HG03460 (cell line): ENCODE measurements around the gene RBM20.
A peak's percentile ranks its signal among the peaks of the same experiment; 100 is the strongest.

ENCODE experiments used
- ATAC-seq: cut with Tn5 transposase; IDR thresholded peaks from one replicate; pipeline ENCODE4 v1.9.1; 2021; ENCODE audit not compliant: unreplicated experiment

RBM20 gene

DNA sequence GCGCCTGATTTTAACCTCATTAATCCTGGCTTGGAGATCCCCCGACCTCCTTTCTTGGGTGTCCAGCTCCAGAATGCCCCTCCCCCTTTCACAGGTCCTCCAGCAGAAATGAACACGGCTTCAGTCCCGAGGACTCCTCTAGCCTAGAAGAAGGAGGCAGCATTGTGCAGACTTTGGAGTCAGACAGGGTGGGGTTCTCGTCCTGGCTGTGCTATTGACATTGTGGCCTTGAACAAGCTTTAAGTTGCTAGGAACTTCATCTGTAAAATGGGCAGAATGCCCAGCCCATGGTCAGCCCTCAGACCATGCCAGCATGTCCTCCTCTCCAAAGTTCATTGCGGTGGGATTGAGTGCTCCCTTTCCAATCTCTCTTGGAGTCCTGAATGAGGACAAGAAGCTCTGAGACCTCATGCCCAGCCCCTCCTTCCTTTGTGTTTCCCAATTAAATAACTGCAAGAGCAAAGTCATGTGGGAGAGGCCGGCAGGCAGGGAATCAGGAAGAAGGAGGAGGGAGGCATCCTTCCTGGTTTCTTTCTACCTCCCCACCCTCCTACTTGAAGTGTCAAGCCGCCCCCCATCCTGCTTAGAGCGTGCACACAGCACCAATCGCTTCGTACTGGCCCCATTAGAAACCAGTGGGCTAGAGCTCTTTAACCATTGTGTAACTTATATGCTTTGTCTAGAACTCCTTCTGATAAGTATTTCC, 86.4 kb downstream of the RBM20 start:
- ATAC-seq = no peak

DNA sequence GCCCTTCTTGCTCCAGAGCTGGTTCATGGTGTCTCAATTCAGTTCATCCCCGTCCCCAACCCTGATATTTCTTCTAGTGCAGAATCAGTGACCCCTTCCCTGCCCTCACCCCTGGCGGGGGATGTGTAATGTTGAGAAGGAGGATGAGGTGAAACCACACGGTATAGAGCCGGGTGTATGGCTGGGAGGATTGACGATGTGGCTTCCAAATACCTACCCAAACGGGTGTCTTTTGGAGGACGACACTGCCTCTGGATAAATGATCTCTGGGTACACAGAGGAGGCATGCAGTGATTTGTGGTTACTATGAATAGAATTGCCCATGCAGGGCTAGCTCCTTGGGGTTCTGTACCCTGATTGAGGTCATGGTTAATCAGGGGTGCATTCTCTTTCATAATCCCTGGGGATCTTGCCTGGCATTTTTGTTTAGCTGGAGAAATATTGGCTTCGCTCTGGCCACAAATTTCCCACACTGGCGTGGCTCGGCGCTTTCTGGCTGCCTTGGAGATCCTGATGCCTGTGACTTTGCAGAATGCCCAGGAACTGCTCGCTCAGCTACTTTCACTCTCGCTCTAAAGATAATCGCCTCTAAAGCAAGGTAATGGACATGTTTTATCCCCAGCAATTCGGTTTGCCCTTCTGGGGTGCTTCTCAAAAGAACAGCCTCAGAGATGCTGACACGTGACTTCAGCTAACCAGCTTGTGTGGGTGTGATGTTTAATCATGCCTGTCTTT, 89.2 kb downstream of the RBM20 start:
- no peak for ATAC-seq

DNA sequence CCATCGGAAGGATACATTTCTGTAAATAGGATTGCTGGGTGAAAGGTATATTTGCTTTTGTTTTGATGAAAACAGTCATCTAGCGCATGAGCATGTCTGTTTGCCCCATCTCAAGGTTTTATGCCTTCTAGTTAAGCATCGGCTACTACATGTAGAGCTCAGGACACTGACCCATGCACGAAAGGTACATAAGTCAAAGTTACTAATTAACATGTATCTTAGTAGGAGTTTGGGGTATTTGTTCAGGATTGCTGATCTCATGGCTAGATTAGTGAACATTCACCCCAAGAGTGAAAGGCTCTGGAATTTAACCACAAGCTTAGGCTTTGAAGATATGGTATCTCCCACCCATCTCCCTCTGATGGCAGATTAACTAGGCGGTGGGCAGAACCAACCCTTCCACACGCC, 91.5 kb downstream of the RBM20 start:
- ATAC-seq = no peak

DNA sequence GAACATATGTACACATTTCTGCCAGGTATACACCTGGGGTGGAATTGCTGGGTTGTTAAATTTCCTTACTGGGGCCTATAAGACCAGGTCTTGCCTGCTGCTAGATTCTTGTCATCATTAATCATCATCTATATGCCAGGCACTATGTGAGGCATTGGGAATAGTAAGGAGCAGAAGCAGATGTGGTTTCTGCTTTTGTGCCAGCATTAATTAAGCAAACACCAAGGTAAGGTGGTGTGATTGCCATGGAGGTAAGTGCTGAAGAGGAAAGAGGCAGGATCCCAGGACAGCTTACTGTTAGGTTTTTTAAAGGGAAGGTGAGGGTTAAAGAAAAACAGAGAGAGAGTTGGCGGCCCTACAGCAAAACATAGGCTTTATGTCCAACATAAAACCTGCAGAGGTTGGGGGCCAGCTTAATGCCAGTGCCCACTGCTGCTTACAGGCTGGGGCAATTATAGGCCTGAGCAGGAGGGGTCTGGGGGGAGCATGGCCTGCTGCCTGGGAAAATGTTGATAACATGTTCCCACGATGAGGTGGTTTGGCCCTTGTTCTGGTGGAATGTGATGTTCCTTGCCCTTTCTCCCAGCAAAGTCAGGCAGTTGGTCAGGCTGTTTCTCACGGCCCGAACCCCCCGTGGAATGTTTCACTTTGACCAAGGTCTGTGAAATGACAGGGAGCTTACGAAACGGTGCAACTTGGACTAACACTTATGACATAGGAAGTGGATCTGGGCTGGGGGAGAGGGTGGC, 93.9 kb downstream of the RBM20 start:
- no peak for ATAC-seq

DNA sequence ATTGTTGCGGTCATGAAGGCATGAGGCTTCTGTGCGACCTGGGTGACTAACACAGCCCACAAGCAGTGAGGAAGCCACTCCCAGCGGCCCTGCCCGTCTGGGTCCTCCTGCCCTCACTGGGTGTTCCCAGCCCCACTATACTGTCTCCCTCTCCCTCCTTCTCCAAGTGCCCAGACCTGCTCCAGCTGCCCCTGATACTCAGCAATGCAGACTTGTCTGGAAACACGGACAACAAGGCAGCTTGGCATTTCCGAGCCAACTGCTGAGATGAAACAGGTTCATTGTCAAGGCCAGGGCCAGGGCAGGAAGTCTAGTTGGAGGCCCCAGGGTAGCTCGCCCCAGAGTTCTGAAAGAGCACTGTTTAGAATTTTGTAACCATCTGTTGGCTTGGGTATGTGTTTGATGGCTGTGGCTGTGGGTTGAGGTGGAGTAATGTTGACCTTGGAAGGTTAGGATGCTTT, 95.7 kb downstream of the RBM20 start:
- no peak for ATAC-seq

DNA sequence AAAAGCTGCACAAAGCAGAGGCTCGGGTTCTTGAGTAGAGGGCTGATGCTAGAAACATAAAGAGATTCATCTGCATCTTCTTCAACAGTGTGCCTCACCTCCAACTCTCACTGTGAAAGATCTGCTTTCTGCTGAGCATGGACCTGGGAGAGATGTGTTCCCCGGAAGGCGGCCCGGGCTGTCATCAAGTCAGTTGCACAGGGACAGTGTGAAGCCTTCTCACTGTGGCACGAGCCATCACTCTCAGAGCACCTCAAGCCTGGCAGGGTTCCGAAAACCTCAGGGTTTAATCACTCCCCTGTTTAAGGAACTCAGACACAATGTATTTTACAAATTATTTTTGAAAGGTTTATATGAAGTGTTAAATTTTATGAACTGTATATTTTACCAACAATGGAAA, 98.7 kb downstream of the RBM20 start:
- ATAC-seq = no peak

DNA sequence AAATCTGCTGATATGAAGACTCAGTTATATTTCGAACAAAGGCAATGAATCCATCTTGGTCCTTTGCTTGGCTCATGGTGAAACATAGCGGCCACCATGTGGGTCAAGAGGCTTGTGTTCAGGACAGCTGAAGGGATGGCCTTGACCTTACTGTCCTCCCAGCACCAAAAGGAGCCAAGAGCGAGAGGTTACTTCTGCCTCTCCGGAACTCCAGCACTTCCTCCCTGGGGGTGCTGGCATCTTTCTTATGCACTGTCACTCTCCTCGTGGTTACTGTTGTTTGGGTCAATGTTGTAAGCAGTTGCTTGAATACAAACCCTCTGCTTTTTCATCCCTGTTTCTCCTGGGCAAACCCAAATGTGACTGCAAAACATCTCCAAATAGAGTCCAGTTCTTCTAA, 100.6 kb downstream of the RBM20 start:
- no peak for ATAC-seq

DNA sequence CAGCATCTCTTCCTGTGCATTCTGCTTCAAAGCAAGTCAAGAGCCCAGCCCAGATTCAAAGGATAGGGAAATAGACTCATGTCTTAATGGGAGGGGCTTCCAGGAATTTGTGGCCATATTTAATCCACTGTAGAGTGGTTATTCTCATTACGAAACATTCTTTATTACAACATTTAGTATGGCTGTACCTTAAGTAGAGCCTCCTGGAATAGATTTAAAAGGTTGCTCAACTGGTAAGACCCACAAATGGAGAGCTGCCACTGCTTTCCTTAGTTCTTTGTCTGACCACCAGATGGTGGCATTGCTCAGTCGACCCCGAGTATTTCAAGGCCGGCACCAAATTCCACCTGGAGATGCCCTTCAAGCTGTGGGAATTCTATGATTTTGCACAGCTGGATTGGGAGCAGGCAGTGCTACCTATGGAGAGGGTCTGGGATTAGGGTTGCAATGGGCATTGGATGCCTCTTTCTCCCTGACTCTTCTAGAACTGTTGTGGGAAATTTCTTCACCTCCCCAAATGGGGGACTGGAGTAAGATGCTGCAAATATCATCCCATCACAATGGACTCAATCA, 102.2 kb downstream of the RBM20 start:
- peak; percentile 42 for ATAC-seq

DNA sequence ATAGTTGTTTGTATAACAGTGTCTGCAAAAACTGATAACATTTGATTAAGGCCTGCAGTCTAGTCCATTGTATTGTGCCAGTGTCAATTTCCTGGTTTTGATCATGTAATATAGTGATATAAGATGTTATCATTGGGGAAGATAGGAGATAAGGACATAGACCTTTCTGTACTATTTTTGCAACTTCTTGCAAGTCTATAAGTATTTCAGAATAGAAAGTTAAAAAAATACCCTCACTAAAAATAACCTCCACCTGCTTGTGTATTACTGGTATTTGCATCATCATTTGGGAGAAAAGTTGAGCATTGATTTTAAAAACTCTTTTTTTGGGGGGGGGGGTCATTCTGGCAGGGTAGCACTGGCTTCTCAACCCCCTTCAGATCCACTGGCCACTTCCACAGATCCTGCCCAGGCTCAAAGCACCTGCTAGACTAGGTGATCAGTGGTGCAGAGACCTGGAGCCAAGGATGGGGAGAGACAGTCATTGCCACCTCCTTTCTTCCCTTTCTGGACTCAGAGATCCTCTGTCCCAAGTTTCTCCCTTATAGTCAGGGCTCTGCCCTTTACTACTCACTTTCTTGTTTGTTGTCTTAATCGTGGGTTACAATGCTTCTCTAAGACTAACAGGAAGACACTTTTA, 103.0 kb downstream of the RBM20 start:
- ATAC-seq = peak; percentile 14

DNA sequence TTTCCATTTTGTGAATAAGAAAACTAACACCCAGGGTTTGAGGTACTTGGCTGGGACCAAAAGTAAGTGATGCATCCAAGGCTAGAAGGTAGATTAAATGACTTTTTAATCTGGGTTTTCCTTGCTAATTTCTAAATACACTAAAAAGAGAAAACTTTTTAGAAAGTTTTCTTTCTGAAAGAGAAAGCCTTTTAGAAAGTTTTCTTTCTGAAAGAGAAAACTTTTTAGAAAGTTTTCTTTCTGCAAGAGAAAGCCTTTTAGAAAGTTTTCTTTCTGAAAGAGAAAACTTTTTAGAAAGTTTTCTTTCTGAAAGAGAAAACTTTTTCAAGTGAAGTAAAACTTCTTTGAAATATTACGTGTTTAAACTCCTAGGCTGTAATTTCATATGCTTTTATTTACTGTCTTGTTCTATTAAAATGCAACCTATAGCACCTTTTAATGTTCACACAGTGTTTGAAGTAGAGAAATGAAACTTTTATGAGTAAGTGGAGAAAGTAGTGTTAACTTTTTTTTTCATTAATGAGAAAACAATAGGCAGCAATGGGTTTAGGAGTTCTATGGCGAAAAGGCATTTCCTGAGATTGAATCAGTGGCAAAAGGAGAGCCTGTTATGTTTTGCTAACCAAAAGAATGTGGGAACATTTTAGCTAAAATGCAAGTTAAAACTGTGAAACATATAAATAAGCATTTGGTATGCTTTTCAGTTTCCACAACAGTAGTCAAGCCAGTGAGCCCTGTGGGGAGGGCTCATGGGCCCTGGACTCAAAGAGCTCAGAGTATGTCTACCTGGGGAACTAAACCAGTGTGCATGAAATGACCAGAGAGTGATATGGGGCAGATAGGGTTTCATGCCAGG, 103.7 kb downstream of the RBM20 start:
- ATAC-seq = no peak

DNA sequence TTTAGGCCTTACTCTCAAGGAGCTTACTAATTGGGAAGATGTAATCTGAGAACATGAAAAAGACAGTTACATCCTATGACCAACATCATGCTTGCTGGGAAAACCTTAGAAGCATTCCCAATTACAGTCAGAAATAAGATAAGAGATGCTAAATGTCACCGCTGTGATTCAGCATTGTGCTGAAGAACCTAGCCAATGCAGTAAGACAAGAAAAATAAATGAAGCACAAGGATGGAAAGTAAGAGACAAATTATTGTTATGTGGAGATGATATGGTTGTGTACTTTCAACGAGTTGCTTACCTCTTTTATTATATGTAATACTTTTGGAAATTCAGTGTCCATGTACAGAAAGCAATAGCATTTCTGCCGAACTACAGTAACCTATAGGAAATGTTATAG, 104.8 kb downstream of the RBM20 start:
- ATAC-seq = no peak

DNA sequence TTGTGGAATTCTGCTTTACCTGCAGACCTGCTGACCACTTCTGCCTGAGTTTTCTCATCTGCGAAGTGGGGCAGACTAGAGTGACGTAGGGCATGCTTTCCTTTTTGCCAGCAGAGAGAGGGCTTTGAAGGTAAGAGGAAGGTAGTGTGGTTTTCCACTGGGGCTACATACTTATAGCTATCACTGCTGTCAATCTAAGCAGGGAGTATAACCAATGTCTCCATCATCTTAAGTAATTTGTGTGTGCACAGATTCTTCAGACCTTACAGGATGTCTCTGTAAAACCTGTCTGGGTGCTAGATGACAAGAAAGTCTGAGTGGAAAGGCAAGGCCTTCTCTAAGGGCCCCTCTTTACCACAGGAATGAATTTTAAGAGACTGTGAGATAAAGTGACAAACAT, 106.8 kb downstream of the RBM20 start:
- no peak for ATAC-seq

DNA sequence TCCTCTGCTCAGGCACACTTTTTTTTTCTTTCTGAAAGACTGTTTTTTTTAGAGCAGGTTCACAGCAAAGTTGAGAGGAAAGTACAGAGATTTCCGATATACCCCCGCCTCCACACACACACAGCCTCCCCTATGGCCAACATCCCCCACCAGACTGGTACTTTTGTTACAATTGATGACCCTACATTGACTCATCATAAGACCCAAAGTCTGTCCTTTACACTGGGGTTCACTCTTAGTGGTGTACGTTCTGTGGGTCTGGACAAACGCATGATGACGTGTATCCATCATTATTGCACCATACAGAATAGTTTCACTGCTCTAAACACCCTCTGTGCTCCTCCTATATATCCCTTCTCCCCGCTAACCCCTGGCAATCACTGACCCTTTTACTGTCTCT, 107.7 kb downstream of the RBM20 start:
- no peak for ATAC-seq

DNA sequence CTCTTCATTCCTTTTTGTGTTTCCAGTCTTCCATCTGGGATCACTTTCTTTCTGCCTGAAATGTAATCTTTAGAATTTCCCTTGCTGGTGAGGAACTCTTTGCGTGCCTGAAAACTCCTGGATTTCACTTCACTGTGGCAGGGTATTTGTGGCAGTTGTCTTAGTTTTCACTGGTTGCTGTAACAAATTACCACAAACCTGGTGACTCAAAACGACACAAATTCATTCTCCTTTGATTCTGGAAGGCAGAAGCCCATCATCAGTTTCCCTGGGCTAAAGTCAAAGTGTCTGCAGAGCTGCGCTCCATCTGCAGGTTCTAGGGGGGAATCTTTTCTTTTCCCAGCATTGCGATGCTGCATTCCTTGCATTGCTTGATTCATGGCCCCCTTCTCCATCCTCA, 109.3 kb downstream of the RBM20 start:
- no peak for ATAC-seq

DNA sequence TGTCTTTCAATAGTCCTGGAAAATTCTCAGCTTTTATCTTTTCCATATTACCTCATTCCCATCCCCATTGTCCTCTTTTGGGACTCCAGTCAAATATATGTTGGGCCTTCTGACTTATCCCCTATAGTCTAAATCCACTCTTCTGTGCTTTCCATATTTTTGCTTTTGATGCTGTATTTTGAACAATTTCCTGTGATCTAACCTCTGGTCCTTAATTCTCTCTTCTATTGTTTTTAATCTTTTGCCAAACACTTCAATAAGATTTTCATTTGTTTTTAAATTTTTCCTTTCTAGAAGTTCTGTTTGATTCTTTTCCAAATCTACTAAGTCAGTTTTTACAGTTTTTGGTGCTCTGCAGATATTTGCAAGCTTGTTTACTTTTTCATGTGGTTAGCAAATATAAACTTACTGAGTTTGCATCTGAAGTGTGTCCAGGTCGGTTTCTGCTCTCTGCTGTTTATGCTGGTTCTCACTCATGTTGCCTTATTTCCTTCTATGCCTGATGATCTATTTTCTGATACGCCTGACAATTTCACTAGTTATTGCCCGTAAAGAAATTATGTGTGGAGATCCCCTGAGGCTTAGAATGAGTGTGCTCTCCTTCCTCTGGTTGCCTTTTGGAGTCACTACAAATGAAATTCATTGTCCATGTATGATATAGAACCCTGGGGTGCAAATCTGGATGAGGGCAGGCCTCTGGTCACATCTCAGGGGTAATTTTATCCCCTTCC, 110.4 kb downstream of the RBM20 start:
- no peak for ATAC-seq

DNA sequence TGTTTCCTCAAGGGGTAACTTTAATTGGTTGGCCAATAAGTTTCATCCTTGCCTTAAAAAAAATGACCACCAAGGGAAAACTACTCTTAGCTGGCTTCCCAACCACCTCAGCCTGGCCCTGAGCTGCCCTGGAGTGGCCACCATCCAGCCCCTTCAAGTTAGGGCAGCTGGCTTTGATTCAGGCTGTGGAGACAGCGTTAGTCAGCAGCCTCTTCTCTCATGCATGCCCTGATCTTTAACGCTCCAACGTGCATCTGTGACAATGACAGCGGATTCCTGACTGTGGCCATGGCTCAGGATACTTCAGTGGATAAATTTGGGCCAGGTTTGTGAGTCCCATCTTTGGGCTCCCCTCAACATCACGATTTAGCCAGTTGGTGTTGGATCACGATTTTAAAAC, 111.6 kb downstream of the RBM20 start:
- no peak for ATAC-seq

DNA sequence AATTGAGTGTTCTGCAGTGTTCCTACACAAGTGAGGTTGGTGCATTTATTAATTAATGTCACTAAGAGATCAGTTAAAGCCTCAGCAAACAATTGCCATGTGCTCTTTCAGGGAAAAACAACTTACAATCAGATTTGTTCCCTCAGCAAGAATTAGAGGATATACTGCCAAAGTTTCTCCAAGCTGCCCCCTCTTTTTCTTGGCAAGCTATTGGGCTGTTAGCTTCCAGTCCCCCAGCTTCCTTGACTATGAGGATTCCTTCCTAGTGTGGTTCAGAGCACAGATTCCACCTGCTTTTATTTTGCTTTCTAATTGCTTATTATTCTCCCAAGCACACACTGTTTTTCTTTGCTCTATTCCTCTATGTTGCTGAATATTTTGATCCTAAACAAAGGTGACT, 112.7 kb downstream of the RBM20 start:
- no peak for ATAC-seq

DNA sequence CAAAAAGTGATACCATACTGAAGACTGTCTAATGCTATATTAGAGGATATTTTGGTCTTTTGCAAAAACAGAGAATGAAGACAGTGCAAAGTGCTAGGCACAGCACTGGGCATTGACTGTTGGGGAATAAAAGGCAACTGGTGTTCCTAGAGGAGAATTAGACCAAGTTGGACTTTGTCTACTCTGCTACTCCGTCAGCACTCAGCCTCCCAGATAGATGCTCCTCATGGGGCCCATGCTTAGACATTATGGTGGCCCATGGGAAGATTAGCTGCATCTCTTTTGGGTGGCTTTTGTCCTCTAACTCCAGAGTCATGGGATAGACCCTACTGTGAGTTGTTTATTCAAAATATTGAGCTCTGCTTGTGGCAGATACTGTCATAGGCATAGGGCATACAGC, 113.5 kb downstream of the RBM20 start:
- no peak for ATAC-seq

DNA sequence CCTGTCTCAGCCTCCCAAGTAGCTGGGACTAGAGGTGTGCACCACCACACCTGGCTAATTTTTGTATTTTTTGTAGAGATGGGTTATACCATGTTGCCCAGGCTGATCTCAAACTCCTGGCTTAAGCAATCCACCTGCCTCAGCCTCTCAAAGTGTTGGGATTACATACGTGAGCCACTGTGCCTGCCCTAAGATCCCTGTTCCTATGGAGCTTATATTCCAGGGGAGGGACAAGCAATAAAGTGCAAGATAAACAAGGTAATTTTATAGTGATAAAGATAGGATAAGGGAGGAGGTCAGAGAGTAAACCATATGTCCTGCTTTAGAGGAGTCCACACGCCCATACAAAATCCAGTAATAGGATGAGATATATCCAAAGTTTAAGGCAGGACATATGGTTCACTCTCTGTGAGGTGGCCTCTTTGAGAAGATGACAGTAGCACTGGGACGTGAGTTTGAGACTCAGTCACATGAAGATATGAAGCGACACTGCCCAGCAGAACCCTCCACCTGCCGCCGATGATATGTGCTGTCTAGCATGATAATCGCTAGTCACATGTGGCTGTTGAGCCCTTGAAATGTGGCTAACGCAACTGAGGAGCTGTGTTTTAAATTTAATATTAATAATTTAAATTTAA, 114.1 kb downstream of the RBM20 start:
- no peak for ATAC-seq
